Right lobe of liver (tissue), 6 donors: Measurements from ENCODE around the gene HDAC6. TPM values are rescaled to one million over a fixed set of nuclear protein-coding genes. Genes with fewer than 3 reads are reported as not detected.

ENCODE experiments used
- ATAC-seq, 4 donors: fragments of 200-7000 bp; cut with Tn5 transposase; one replicate each; pipeline ENCODE4 v1.9.1; 2020; ENCODE audit warnings: mild to moderate bottlenecking in 4 of 4, moderate library complexity in 4 of 4
- DNase-seq, 3 donors: peaks; one replicate each; pipeline ENCODE4 v3.0.0-alpha.2; 2020
- H3K27ac ChIP-seq, 3 donors: fragments of 200-600 bp; one replicate each; pipeline ENCODE4 v1.8.0; 2022
- H3K27me3 ChIP-seq, 2 donors: fragments of 200-600 bp; one replicate each; pipeline ENCODE4 v1.8.0; 2022
- H3K36me3 ChIP-seq, 4 donors: fragments of 200-600 bp; sonication (generic) in 1 of 4; one replicate each; pipeline versions ENCODE4 v1.5.1 to v1.8.0; 2017 to 2022; ENCODE audit warnings: control low read depth in 1 of 4
- H3K4me1 ChIP-seq, 4 donors: fragments of 200-600 bp; sonication (generic) in 1 of 4; one replicate each; pipeline versions ENCODE4 v1.5.1 to v1.8.0; 2017 to 2022; ENCODE audit warnings: control low read depth in 1 of 4
- H3K4me3 ChIP-seq, 3 donors: fragments of 200-600 bp; one replicate each; pipeline ENCODE4 v1.8.0; 2022
- H3K9me3 ChIP-seq, 4 donors: fragments of 200-600 bp; sonication (generic) in 1 of 4; one replicate each; pipeline versions ENCODE4 v1.5.1 to v1.8.0; 2017 to 2022; ENCODE audit warnings: control low read depth in 1 of 4
- CTCF ChIP-seq, 4 donors: fragments of 200-600 bp in 3 of 4; fragments of 450-650 bp in 1 of 4; IDR thresholded peaks; one replicate each; pipeline versions ENCODE4 v1.5.1 to v1.8.0; 2016 to 2022; ENCODE audit warnings: antibody characterized with exemption in 4 of 4, mild to moderate bottlenecking in 2 of 4
- POLR2A ChIP-seq: fragments of 450-650 bp; IDR thresholded peaks from one replicate; pipeline ENCODE4 v1.6.1; 2017; ENCODE audit warnings: antibody characterized with exemption, mild to moderate bottlenecking
- WGBS: methylation state at CpG from one replicate; pipeline ENCODE4 v1.1.6; 2018; ENCODE audit warnings: low coverage, low lambda C conversion rate; ENCODE audit not compliant: insufficient coverage; ENCODE audit errors: missing lambda C conversion rate; 5-methylcytosine and 5-hydroxymethylcytosine counted together
- intact Hi-C, 2 donors: fragments of 100-400 bp; cut with DNase I; formaldehyde crosslinking; loops; one replicate each; pipeline versions ENCODE4 v1.11.2 to v1.14.1; 2022
- total RNA-seq, 6 experiments: library from RNA; depleted of rRNA in 2 of 6; stranded (reverse); fragments of >200 nt in 2 of 6; fragmentation: NEBNext Ultra II Directional in 3 of 6; extraction: Animal tissue kit (Norgen Biotek cat#: 25700) in 3 of 6; gene quantifications; one replicate each; pipeline versions ENCODE4 v1.1.0 to v1.2.4, GENCODE V29; 2016 to 2023
- donor health status: DM: no; HTN: yes; CAD: no.
- donor health status: DM: no; HTN: no; CAD: no.
- donor health status: DM: no; HTN: no; CAD: no.
- donor health status: DM: no; HTN: yes; CAD: no.
- donor health status: DM: no; HTN: yes; CAD: no.

HDAC6 gene
- total RNA-seq, 6 experiments from 2014 or later = 84.4 to 173 (median 136) TPM

- H3K4me1 ChIP-seq = no peaks in the 10 kb centered on the region
- no peak overlapping the region for H3K27ac ChIP-seq
- intact Hi-C loops = no loop called here
- no peaks in the 10 kb centered on the region for H3K27me3 ChIP-seq
- H3K36me3 ChIP-seq = no peaks in the 10 kb centered on the region
- no peaks in the 10 kb centered on the region for H3K9me3 ChIP-seq
- TF ChIP-seq POLR2A (no peak), CTCF (IDR thresholded peaks at IDR 0.05) (no peak)
- WGBS = 21% methylated on average over 6 of the region's 7 CpGs
- H3K4me3 ChIP-seq = no peak overlapping the region
- no peak for ATAC-seq
- DNase-seq = no peak
Measured at GRCh38 chrX:48834383-48834709, 32.5 kb downstream of the HDAC6 start.

- WGBS = 63% methylated on average over 8 of the region's 35 CpGs
- DNase-seq = no peak
Measured at GRCh38 chrX:48835524-48836329, 33.9 kb downstream of the HDAC6 start, which contains the start of gene PCSK1N. TSS of gene PCSK1N (minus strand) at chrX:48835610. CDS start at chrX:48835532, 78 bp downstream.

GRCh38 chrX:48839686-48840085 lies 37.8 kb downstream of the HDAC6 start:
- Histone ChIP-seq H3K4me1 (no peaks in the 10 kb centered on the region), H3K9me3 (no peaks in the 10 kb centered on the region), H3K27me3 (no peaks in the 10 kb centered on the region), H3K4me3 (no peak overlapping the region), H3K36me3 (no peaks in the 10 kb centered on the region), H3K27ac (no peak overlapping the region)
- ATAC-seq (no peak), DNase-seq (no peak)
- intact Hi-C loops = no loop called here
- 53% methylated on average over 4 of the region's 10 CpGs for WGBS
- TF ChIP-seq POLR2A (no peak), CTCF (IDR thresholded peaks at IDR 0.05) (no peak)

More at GRCh38 chrX:48835524-48836329, 33.9 kb downstream of the HDAC6 start, which contains the start of gene PCSK1N:
- no peak for ATAC-seq
- TF ChIP-seq POLR2A (no peak), CTCF (IDR thresholded peaks at IDR 0.05) (no peak)
- H3K4me1 ChIP-seq = no peaks in the 10 kb centered on the region
- no peaks in the 10 kb centered on the region for H3K27me3 ChIP-seq
- no peak within 1 kb of the TSS for H3K27ac ChIP-seq
- intact Hi-C loops = no loop called here
- no peaks in the 10 kb centered on the region for H3K9me3 ChIP-seq
- H3K4me3 ChIP-seq = no peak within 1 kb of the TSS
- H3K36me3 ChIP-seq = no peaks in the 10 kb centered on the region

DNA sequence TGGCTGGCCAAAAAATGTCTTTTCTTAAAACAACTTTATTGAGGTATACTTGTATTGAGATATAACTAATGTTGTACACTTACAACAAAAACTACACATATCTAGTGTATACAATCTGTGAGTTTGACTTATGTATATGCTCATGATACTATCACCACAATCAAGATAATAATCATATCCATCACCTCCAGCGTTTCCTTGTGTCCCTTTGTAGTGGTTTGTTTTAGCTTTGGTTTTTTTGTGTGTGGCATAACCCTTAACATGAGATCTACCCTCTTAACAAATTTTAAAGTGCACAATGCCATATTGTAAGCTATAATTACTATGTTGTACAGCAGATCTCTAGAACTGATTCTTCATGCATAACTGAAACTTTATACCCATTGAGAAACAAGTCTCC lies 47.0 kb downstream of the HDAC6 start:
- intact Hi-C loops = no loop called here
- Histone ChIP-seq H3K9me3 (no peaks in the 10 kb centered on the region), H3K4me1 (no peaks in the 10 kb centered on the region), H3K27ac (no peak overlapping the region), H3K4me3 (no peak overlapping the region), H3K27me3 (no peaks in the 10 kb centered on the region), H3K36me3 (no peaks in the 10 kb centered on the region)
- ATAC-seq = no peak
- TF ChIP-seq CTCF (IDR thresholded peaks at IDR 0.05) = no peak
- TF ChIP-seq POLR2A = no peak
- 68% methylated on average over 1 of the region's 1 CpG for WGBS
- no peak for DNase-seq
